GM19193 (cell line): ENCODE data around the gene RPS6KB2.
A peak's percentile ranks its signal among the peaks of the same experiment; 100 is the strongest.

Experiments used
- POLR2A ChIP-seq: IDR thresholded peaks from 4 replicates; pipeline ENCODE4 v1.6.1; 2011; ENCODE audit not compliant: insufficient read depth, insufficient read length; ENCODE audit errors: extremely low read depth

The RPS6KB2 gene

DNA sequence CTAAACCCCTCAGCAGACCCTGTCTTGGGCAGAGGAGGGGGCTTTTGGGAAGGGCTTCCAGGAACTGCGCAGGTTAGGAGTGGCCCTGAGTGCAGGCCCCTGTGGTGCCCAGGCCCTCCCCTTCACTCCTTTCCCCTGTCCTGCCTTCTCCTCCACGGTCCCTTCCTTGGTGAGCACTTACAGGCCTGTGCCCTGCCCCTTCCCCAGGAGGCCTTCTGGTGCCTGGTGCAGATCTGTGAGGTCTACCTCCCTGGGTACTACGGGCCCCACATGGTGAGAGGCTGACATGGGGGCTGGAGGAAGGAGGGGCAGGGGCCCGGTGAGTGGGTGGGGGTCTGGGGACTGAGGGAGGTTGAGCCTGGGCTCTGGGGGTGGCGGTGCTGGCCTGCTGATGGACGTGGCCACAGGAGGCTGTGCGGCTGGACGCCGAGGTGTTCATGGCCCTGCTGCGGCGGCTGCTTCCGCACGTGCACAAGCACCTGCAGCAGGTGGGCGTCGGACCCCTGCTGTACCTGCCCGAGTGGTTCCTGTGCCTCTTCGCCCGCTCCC is 21.8 kb upstream of the RPS6KB2 start:
- no peak for TF ChIP-seq POLR2A

DNA sequence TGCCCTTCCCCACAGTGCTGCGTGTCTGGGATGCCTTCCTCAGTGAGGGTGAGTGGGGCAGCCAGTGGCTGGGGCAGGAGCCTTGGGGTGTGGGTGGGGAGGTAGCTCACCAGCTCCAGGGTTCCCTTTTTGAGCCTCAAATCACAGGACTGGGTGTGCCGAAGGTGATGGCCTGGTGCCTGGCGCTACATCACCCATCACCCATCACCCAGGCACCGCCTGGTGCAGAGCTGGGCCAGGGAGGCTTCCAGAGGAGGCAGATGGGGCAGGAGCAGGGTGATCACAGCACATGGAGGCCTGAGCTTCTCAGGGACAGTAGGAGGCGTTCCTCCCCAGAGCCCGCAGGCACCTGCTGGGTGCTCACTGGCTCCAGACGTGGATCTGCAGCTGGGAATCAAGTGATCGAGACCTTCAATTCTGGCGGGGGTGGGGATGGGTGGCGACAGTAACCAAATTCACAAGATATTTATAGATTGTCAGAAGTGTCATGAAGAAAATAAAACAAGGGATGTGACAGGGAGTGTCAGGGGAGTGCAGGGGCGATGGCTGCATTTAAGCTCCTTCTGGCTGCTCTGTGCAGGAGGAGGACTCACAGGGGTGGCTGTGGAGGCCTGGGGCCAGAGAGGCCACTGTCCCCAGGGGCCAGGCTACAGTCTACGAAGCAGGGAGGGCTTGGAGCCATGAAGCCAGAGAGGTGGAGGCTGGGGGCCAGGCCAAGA is 21.2 kb upstream of the RPS6KB2 start:
- TF ChIP-seq POLR2A: no peak

DNA sequence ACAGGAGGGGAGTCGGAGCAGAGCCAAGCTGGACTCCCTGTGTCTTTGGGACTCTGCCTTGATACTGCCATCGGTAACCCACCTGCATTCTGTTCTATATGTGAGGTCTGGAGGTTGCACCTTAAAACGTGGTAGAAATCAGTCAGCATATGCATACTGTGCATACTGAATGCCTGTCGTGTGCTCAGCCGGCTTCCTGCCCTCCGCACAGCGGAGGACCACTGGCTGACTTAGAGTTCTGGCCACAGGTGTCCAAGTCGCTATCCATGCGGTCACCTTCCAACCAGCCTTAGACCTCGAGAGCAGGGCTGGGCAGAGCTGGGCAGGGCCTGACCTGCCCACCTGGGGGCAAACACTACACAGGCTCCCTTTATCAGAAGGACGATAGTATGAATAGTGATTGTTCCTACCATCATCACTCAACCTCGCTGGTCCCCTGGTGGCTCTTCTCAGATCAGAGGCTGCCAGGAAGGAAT is 20.6 kb upstream of the RPS6KB2 start:
- no peak for TF ChIP-seq POLR2A

DNA sequence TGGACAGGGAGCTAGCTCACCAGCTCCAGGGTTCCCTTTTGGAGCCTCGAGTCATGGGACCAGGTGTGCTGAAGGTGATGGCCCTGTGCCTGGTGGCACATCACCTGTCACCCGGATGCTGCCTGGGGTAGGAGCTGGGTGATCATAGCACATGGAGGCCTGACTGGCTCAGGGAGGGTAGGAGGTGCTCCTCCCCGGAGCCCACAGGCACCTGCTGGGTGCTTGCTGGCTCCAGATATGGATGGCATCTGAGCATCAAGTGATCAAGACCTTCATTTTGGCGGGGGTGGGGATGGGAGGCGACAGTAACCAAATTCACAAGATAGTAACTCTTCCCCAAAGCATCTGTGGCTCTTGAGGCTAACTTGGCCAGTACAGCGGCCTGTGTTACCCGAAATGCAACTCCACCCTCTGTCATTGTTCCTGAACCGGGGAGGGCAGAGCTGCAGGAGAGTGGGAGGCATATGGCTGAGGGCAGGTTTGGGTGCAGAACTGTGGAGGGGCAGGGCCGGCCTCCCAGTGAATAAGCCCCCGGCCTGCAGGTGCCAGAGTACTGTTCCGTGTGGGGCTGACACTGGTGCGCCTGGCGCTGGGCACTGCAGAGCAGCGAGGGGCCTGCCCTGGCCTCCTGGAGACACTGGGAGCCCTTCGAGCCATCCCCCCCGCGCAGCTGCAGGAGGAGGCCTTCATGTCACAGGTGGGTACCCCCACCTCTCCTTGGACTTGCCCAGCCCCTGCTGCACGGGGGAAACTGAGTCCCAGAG is 19.7 kb upstream of the RPS6KB2 start:
- TF ChIP-seq POLR2A: no peak

DNA sequence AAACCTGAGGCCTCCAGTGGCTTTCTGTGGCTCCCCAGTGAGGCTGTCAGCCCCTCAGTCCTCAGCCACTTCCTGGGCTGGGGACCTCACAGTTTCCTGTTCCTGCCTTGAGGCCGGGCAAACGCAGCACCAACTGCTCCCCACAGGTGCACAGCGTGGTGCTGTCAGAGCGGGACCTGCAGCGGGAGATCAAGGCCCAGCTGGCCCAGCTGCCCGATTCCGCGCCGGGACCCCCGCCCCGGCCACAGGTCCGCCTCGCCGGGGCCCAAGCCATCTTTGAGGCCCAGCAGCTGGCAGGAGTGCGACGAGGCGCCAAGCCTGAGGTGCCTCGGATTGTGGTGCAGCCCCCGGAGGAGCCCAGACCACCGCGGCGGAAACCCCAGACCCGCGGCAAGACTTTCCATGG is 19.0 kb upstream of the RPS6KB2 start:
- peak; percentile 76 for TF ChIP-seq POLR2A

DNA sequence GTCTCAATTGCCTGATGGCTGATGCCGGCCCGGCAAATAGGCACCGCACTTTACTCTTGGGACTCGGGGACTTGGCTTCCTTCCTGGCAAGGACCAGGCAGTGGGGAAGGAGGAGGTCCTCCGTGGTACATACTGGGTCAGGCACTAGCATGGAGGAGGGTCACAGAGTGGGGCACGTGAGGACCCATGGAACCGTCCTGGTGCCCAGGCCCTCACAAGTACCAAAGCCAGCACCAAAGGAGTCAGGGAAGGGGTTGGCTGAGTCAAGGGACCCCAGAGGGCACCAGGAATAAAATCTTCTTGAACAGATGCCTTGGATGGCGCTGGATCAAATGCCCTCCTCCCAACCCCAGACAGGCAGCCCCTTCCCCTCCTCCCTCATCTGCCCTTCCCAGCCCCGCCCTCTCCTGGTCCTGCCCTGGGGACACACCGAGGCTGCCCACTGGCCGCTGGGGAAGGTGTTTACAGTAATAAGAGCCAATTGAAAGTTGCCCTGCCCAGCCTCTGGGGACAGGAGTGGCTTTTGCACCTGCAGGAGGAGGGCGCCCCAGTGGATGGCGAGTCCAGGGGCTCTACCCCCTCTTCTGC is 18.4 kb upstream of the RPS6KB2 start:
- TF ChIP-seq POLR2A: no peak

DNA sequence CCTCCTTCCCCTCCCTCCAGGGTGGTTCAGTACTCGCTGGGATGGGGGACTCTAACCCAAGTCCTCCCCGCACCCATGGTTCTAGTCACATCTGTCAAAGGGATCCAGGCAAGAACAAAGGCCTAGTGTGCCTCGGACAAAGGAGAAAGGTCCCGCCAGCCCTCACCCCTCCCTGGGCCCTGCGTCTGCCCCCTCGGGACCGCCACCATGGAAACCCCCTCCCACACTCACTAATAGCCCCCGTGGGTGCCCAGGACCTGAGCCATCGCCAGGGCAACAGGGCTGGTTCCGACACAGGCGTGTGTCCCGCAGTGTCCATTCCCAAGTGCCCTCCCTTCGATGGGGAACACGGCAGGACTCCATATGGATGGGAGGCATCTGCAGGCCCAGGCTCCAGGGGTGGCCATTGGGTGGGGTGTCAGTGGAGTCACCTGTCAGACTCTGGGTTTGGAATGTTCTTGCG is 17.9 kb upstream of the RPS6KB2 start:
- no peak for TF ChIP-seq POLR2A

DNA sequence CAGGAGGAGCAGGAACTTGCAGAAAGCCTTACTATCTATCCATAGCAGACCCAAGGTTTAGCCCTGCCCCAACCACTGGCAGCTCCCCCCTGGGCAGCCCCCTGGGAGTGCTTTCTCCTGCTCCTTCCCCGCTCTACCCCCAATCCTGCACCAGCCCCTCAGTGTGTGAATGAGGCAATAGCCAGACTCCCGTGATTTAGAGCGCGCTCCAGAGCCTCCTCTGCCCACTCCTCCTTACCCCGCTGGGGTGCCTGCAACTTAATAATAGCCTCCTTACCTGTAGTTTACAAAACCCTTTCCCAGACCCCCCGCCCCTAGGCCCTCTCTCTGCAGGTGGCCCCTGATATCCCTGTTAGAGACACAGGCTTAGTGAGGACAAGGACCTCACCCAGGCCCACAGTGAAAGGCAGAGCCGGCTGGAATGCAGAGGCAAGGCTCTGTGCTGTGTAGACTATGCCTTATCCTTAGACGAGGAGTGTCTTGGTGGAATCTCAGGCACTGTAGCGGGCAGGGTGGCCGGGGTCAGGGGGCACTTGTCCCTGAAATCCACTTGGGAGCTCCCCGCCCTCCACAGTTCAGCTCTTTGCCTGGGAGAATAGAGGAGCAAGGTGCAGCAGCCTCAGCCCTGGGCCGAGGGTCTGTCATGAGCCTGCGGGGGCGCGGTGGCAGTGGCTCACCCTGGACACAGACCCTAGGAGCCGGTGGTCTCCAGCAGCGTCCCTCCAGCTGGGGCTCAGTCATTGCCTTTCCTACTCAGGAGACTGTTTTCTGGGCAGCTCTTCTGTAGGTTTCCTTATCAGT is 17.1 kb upstream of the RPS6KB2 start:
- TF ChIP-seq POLR2A: no peak

DNA sequence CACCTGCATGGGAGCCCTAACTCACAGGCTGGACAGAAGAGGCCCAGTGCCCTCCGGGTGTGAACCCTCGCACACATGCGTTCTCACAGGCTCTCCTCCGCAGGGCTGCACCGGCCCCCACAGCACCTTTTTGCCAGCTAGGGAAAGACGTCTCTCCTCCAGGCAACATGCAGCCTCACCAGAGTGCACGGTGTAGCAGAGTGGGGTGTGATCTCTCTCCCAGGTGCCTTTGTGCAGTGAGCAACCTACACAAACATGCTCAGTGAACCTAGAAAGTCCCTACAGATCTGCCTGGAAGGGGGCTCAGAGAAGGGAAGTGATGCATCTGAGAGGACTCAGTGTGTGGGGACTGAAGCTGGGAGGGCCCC is 16.5 kb upstream of the RPS6KB2 start:
- no peak for TF ChIP-seq POLR2A

DNA sequence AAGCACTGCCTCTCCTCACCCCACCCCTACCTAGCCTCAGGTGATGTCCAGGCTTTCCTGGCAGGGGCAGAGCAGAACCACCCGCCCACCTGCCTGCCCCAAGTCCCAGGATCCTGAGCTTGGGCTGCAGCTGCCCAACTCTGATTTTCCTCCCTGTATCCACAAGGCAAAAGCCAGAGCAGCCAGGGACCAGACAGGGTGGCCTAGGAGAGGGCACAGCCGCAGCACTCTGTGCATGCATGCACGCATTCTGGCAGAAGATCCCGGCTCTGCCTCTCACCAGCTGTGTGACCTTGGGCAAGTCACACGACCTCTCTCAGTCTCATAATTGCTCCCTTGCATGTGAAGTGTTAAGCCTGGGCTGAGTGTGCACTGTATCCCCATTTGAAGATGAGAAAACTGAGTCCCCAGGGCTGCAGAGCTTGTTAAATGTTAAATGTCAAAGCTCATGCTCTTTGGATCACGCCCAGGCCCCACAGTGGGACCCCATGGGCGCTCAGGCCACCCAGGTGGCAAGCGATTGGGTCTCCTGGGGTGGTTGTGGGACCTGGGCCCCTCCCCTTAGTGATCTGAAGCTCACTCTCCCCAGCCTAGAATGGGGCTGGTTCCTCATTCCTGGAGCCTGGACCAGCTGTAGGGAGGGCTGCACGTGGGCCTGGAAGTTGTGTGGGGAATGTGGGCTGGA is 15.7 kb upstream of the RPS6KB2 start:
- no peak for TF ChIP-seq POLR2A

DNA sequence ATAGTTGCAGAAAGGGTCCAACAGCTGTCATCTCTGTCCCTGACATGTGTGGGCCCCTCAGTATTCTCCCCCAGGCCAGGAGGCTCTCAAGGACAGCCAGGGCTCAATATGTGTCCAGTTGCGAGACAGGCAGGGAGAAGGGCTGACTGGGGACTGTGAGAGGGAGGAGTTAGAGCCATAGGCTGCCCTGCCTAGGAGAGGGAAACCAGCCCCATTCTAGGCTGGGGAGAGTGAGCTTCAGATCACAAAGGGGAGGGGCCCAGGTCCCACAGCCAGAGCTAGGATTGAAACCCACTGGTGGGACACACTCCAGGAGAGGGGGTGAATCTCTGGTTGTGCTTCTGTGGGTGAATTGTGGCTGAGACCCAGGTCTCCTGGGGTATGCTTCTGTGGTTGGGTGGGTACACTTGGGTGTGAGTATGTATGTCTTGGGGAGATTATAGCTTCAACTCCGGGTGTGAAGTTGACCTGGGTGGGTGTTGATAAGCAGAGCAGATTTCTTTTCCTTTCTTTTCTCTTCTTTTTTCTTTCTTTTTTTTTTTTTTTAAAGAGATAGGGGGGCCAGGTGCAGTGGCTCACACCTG is 14.9 kb upstream of the RPS6KB2 start:
- TF ChIP-seq POLR2A: no peak

DNA sequence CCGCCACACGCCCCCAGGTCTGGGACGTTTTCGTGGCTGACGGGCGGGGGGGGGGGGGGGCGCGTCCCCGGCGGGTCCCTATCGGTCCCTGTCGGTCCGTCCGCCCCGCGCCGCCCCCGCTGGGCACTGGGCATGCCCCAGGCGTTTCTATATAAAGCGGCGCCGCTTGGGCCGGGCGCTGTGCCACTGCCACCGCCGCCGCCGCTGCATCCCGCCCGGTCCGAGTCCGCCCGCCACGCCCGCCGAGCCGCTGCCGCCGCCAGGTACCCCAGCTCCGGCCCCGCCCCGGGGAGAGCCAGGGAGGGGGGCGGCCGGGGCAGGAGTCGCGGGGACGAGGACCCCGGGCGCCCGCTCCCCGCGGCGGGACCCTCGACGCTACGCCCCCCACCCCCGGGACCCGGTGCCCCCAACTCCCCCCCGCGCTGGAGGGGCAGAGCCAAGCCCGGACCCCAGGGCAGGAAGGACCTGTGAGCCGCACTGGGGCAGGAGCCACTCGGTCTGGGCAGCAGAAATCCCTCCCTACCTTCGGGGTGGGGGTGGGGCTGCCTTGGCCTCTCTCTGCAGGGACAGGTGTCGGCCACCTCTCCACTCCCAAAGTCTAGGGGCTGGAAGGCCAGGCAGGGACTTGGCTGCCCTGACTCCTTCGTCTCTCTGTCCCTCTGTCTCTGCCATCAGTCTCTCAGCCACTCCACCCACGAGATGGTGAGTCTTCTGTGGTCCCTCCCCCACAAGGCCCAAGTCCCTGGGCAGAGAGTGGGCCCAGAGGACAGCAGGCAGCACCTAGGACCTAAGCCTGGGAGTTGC is 12.6 kb upstream of the RPS6KB2 start, which contains the start of gene CARNS1:
TSS of gene CARNS1 (plus strand) at position 178 of the 804 bp plus-strand sequence. CDS start at position 700, 522 bp downstream.
- TF ChIP-seq POLR2A: no peak
